Cardiac muscle cell (in vitro differentiated cells and primary cell): Measurements from ENCODE around the gene ANO1. TPM values are rescaled to one million over a fixed set of nuclear protein-coding genes. Genes with fewer than 3 reads are reported as not detected.

ENCODE experiments used
- DNase-seq, 2 donors: peaks; one replicate each; pipeline versions ENCODE4 v3.0.0 to v3.0.0-alpha.2; 2010 to 2017; ENCODE audit warnings: low read depth in 1 of 2, low spot score in 1 of 2
- H3K27ac ChIP-seq: fragments of 200-600 bp; sonication (generic); 2 replicates; pipeline ENCODE4 v1.5.1; 2016
- H3K27me3 ChIP-seq: fragments of 200-600 bp; sonication (generic); 2 replicates; pipeline ENCODE4 v1.6.0; 2016; ENCODE audit warnings: control low read depth
- H3K36me3 ChIP-seq: fragments of 200-600 bp; sonication (generic); 2 replicates; pipeline ENCODE4 v1.5.1; 2016; ENCODE audit warnings: control low read depth
- H3K4me1 ChIP-seq: fragments of 200-600 bp; sonication (generic); 2 replicates; pipeline ENCODE4 v1.8.1; 2017; ENCODE audit warnings: low read depth, mild to moderate bottlenecking, mixed run types
- H3K4me3 ChIP-seq: fragments of 200-600 bp; sonication (generic); 2 replicates; pipeline ENCODE4 v1.5.1; 2016; ENCODE audit warnings: mild to moderate bottlenecking
- H3K9me3 ChIP-seq: fragments of 200-600 bp; sonication (generic); 2 replicates; pipeline ENCODE4 v1.5.1; 2017; ENCODE audit warnings: low read depth, mild to moderate bottlenecking, control low read depth
- CTCF ChIP-seq: IDR thresholded peaks from 2 replicates; pipeline ENCODE4 v1.5.1; 2012; ENCODE audit warnings: low read depth, mild to moderate bottlenecking, low read length
- polyA plus RNA-seq: library from polyadenylated mRNA; unstranded; fragments of >200 nt; fragmentation: Nextera tagmentation; extraction: Ambion mirVana; gene quantifications from 2 replicates; pipeline ENCODE4 v1.2.1, GENCODE V29; 2016
- total RNA-seq: library from RNA; depleted of rRNA; stranded (reverse); fragments of >200 nt; gene quantifications from 2 replicates; pipeline ENCODE4 v1.2.3, GENCODE V29; 2016

Gene ANO1
- total and polyA plus RNA-seq, 2 experiments from 2014 or later, result 0.09 to 0.86 TPM

GRCh38 chr11:70104961-70105360 lies 26.8 kb downstream of the ANO1 start:
- no peaks in the 10 kb centered on the region for H3K4me1 ChIP-seq
- TF ChIP-seq CTCF, result no peak
- H3K9me3 ChIP-seq, result no peaks in the 10 kb centered on the region
- no peaks in the 10 kb centered on the region for H3K27me3 ChIP-seq
- no peak for DNase-seq
- no peak overlapping the region for H3K4me3 ChIP-seq
- H3K27ac ChIP-seq, result no peak overlapping the region
- H3K36me3 ChIP-seq, result no peaks in the 10 kb centered on the region

GRCh38 chr11:70105369-70105754 lies 27.2 kb downstream of the ANO1 start:
- Histone ChIP-seq H3K4me3 (no peak overlapping the region), H3K36me3 (no peaks in the 10 kb centered on the region), H3K27ac (no peak overlapping the region), H3K4me1 (no peaks in the 10 kb centered on the region), H3K27me3 (no peaks in the 10 kb centered on the region), H3K9me3 (no peaks in the 10 kb centered on the region)
- no peak for TF ChIP-seq CTCF
- DNase-seq, result no peak

- Histone ChIP-seq H3K27me3 (no peaks in the 10 kb centered on the region), H3K36me3 (no peaks in the 10 kb centered on the region), H3K4me3 (no peak overlapping the region), H3K27ac (no peak overlapping the region), H3K4me1 (no peaks in the 10 kb centered on the region), H3K9me3 (no peaks in the 10 kb centered on the region)
- no peak for DNase-seq
- TF ChIP-seq CTCF, result no peak
Observed at GRCh38 chr11:70105755-70106571, 27.8 kb downstream of the ANO1 start.

GRCh38 chr11:70106757-70107156 lies 28.6 kb downstream of the ANO1 start:
- H3K27ac ChIP-seq, result no peak overlapping the region
- TF ChIP-seq CTCF, result no peak
- H3K9me3 ChIP-seq, result no peaks in the 10 kb centered on the region
- no peak for DNase-seq
- no peaks in the 10 kb centered on the region for H3K36me3 ChIP-seq
- H3K4me1 ChIP-seq, result peaks cover 5% of the 10 kb centered on the region
- no peaks in the 10 kb centered on the region for H3K27me3 ChIP-seq
- H3K4me3 ChIP-seq, result no peak overlapping the region

- H3K4me1 ChIP-seq, result peaks cover 10% of the 10 kb centered on the region
- H3K4me3 ChIP-seq, result no peak overlapping the region
Observed at GRCh38 chr11:70107191-70107590, 29.1 kb downstream of the ANO1 start.

More at GRCh38 chr11:70107191-70107590, 29.1 kb downstream of the ANO1 start:
- Histone ChIP-seq H3K9me3 (no peaks in the 10 kb centered on the region), H3K27me3 (no peaks in the 10 kb centered on the region), H3K27ac (no peak overlapping the region), H3K36me3 (no peaks in the 10 kb centered on the region)
- TF ChIP-seq CTCF, result no peak
- no peak for DNase-seq
